Esophagus squamous epithelium (tissue), 4 donors: ENCODE data around the gene FAM174C.
A peak's percentile ranks its signal among the peaks of the same experiment; 100 is the strongest.

ENCODE experiments used
- POLR2A ChIP-seq, 4 donors: fragments of 450-650 bp; IDR thresholded peaks; one replicate each; pipeline ENCODE4 v1.6.1; 2017; ENCODE audit warnings: antibody characterized with exemption in 4 of 4, mild to moderate bottlenecking in 4 of 4, moderate library complexity in 3 of 4
- TF ChIP-seq, protein P1 (sequence below), 6 experiments: fragments of 450-650 bp in 4 of 6; fragments of 200-600 bp in 2 of 6; sonication (generic) in 2 of 6; IDR thresholded peaks; one replicate each; pipeline ENCODE4 v1.5.1; 2016 to 2019; ENCODE audit warnings: antibody characterized with exemption in 6 of 6, mild to moderate bottlenecking in 4 of 6, moderate library complexity in 4 of 6

DNA sequence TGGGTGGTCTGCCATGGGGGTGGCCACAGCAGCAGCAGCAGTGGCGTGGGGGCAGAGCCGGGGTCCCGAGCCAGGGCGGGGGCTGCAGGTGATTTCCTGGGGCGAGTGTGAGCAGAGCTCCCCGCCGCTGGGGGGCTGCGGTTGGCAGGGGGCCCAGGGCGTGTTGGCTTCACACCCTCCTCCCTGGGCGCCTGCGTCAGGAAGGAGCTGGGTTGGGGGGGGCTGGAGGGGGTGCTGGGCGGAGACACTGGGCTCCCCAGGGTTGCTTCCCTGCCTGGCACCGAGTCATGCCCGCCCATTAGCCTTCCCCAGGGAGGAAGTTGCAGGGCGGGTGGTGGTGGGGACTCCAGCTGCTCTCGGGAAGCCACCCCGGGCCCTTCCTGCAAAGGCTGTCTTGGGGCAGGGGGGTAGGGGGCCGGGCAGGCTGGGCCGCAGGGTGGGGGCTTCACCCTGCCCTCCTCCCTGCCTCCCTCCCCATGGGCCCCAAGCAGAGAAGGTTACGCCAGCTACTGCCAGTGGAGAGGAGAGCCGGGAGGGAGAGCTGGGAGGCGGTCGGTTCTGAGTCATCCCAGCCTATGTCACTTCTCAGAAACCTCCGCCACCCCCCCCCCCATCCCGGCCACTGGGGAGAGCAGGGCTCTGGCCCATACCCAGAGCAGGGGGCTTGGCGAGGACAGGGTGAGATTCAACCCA is 22.4 kb upstream of the FAM174C start:
- peak in 1 of 4 donors; percentile 20 for TF ChIP-seq POLR2A (IDR thresholded peaks at IDR 0.05)
- TF ChIP-seq, protein P1, sequence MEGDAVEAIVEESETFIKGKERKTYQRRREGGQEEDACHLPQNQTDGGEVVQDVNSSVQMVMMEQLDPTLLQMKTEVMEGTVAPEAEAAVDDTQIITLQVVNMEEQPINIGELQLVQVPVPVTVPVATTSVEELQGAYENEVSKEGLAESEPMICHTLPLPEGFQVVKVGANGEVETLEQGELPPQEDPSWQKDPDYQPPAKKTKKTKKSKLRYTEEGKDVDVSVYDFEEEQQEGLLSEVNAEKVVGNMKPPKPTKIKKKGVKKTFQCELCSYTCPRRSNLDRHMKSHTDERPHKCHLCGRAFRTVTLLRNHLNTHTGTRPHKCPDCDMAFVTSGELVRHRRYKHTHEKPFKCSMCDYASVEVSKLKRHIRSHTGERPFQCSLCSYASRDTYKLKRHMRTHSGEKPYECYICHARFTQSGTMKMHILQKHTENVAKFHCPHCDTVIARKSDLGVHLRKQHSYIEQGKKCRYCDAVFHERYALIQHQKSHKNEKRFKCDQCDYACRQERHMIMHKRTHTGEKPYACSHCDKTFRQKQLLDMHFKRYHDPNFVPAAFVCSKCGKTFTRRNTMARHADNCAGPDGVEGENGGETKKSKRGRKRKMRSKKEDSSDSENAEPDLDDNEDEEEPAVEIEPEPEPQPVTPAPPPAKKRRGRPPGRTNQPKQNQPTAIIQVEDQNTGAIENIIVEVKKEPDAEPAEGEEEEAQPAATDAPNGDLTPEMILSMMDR (IDR thresholded peaks at IDR 0.05) = peak in 2 of 6 experiments; percentile 15 to 34
